CD14-positive monocyte (primary cell): ENCODE results near the gene CCDC85C. TPM values are rescaled to one million over a fixed set of nuclear protein-coding genes. Genes with fewer than 3 reads are reported as not detected.

ENCODE experiments used
- DNase-seq, 3 donors: peaks; one replicate each; pipeline ENCODE4 v3.0.0-alpha.2; 2011 to 2022
- H2AFZ ChIP-seq: 2 replicates; pipeline ENCODE4 v1.6.0; 2012; ENCODE audit warnings: mild to moderate bottlenecking, low read depth, low read length, inconsistent platforms; ENCODE audit not compliant: insufficient read depth, poor library complexity, severe bottlenecking
- H3K27ac ChIP-seq, 2 donors: 1 replicate in 1 of 2; 2 replicates in 1 of 2; pipeline ENCODE4 v1.5.1; 2012 to 2013; ENCODE audit warnings: low read length in 2 of 2, control low read depth in 1 of 2, inconsistent platforms in 1 of 2, low read depth in 1 of 2, mild to moderate bottlenecking in 1 of 2
- H3K27me3 ChIP-seq, 2 donors: one replicate each; pipeline versions ENCODE4 v1.6.0 to v1.6.1; 2011 to 2013; ENCODE audit warnings: low read length in 2 of 2; ENCODE audit not compliant: control insufficient read depth in 2 of 2, insufficient read depth in 2 of 2
- H3K36me3 ChIP-seq, 2 donors: replicated peaks in 1 of 2; 1 replicate in 1 of 2; 2 replicates in 1 of 2; pipeline versions ENCODE4 v1.5.1 to v1.6.1; 2012 to 2013; ENCODE audit warnings: low read length in 2 of 2, control low read depth in 1 of 2, inconsistent platforms in 1 of 2, mild to moderate bottlenecking in 1 of 2; ENCODE audit not compliant: insufficient read depth in 2 of 2, control insufficient read depth in 1 of 2
- H3K4me1 ChIP-seq, 2 donors: 1 replicate in 1 of 2; 2 replicates in 1 of 2; pipeline versions ENCODE4 v1.5.1 to v1.6.1; 2012 to 2013; ENCODE audit warnings: low read length in 2 of 2, control low read depth in 1 of 2, inconsistent platforms in 1 of 2, mild to moderate bottlenecking in 1 of 2, moderate library complexity in 1 of 2; ENCODE audit not compliant: insufficient read depth in 2 of 2, control insufficient read depth in 1 of 2
- H3K4me2 ChIP-seq: replicated peaks from 2 replicates; pipeline ENCODE3; 2012; ENCODE audit warnings: low read length, moderate library complexity, mild to moderate bottlenecking; ENCODE audit not compliant: poor library complexity, severe bottlenecking; ENCODE audit errors: extremely low read depth
- H3K4me3 ChIP-seq, 3 experiments: fragments of 200-600 bp in 1 of 3; sonication (generic) in 1 of 3; replicated peaks in 1 of 3; 1 replicate in 2 of 3; 2 replicates in 1 of 3; pipeline ENCODE4 v1.5.1; 2011 to 2013; ENCODE audit warnings: low read length in 3 of 3, mild to moderate bottlenecking in 3 of 3, control low read depth in 2 of 3, low read depth in 2 of 3, inconsistent platforms in 1 of 3, moderate library complexity in 1 of 3
- H3K79me2 ChIP-seq: 2 replicates; pipeline ENCODE4 v1.6.0; 2012; ENCODE audit warnings: mild to moderate bottlenecking, control low read depth, inconsistent platforms, low read length, moderate library complexity; ENCODE audit not compliant: insufficient read depth
- H3K9ac ChIP-seq: 2 replicates; pipeline ENCODE4 v1.6.0; 2017; ENCODE audit warnings: low read length, mild to moderate bottlenecking; ENCODE audit not compliant: insufficient read depth, poor library complexity, severe bottlenecking
- H3K9me3 ChIP-seq, 2 donors: replicated peaks in 1 of 2; 1 replicate in 1 of 2; 2 replicates in 1 of 2; pipeline versions ENCODE4 v1.5.1 to v1.6.1; 2012 to 2013; ENCODE audit warnings: low read length in 2 of 2, control low read depth in 1 of 2; ENCODE audit not compliant: control insufficient read depth in 1 of 2, insufficient read depth in 1 of 2
- H4K20me1 ChIP-seq: 2 replicates; pipeline ENCODE4 v1.6.0; 2012; ENCODE audit warnings: mild to moderate bottlenecking, low read length, control low read depth, moderate library complexity; ENCODE audit not compliant: insufficient read depth
- H3K27ac Mint-ChIP-seq, 7 donors: one replicate each; pipeline ENCODE4 v1.8.0; 2020; ENCODE audit warnings: mild to moderate bottlenecking in 7 of 7, mixed read lengths in 7 of 7, moderate library complexity in 6 of 7, inconsistent platforms in 2 of 7
- H3K27me3 Mint-ChIP-seq, 3 donors: one replicate each; pipeline ENCODE4 v1.8.0; 2021 to 2022; ENCODE audit warnings: low read depth in 3 of 3, mild to moderate bottlenecking in 3 of 3, mixed read lengths in 3 of 3, moderate library complexity in 3 of 3, inconsistent platforms in 1 of 3
- H3K36me3 Mint-ChIP-seq, 2 donors: one replicate each; pipeline ENCODE4 v1.8.0; 2020; ENCODE audit warnings: mixed read lengths in 2 of 2, inconsistent platforms in 1 of 2, mild to moderate bottlenecking in 1 of 2
- H3K4me1 Mint-ChIP-seq: one replicate; pipeline ENCODE4 v1.8.0; 2020; ENCODE audit warnings: mild to moderate bottlenecking, mixed read lengths
- H3K4me3 Mint-ChIP-seq, 2 donors: one replicate each; pipeline ENCODE4 v1.8.0; 2020; ENCODE audit warnings: mild to moderate bottlenecking in 2 of 2, mixed read lengths in 2 of 2, moderate library complexity in 1 of 2
- H3K9me3 Mint-ChIP-seq, 7 donors: one replicate each; pipeline ENCODE4 v1.8.0; 2020 to 2022; ENCODE audit warnings: mixed read lengths in 7 of 7, mild to moderate bottlenecking in 6 of 7, moderate library complexity in 6 of 7, inconsistent platforms in 2 of 7
- WGBS: methylation state at CpG from one replicate; pipeline ENCODE4 v1.1.5; 2013; ENCODE audit warnings: missing lambda C conversion rate; ENCODE audit not compliant: insufficient coverage; 5-methylcytosine and 5-hydroxymethylcytosine counted together
- intact Hi-C, 2 donors: fragments of 100-400 bp; cut with micrococcal nuclease; formaldehyde crosslinking; loops; one replicate each; pipeline versions ENCODE4 v1.15.0 to v1.15.1; 2023
- polyA plus RNA-seq, 3 donors: library from polyadenylated mRNA; depleted of rRNA in 1 of 3; unstranded in 2 of 3; stranded (reverse) in 1 of 3; fragments of 300-500 nt in 2 of 3; fragments of >200 nt in 1 of 3; fragmentation: Illumina TruSeq in 2 of 3; gene quantifications; 1 replicate in 2 of 3; 2 replicates in 1 of 3; pipeline ENCODE4 v1.2.3, GENCODE V29; 2012 to 2021
- TF ChIP-seq, protein P1 (sequence below): fragments of 200-600 bp; IDR thresholded peaks from one replicate; pipeline ENCODE4 v1.8.0; 2022; ENCODE audit warnings: antibody characterized with exemption, mild to moderate bottlenecking

CCDC85C gene
- polyA plus RNA-seq, 3 donors: under 0.01 to 0.03 TPM; not detected in 1

DNA sequence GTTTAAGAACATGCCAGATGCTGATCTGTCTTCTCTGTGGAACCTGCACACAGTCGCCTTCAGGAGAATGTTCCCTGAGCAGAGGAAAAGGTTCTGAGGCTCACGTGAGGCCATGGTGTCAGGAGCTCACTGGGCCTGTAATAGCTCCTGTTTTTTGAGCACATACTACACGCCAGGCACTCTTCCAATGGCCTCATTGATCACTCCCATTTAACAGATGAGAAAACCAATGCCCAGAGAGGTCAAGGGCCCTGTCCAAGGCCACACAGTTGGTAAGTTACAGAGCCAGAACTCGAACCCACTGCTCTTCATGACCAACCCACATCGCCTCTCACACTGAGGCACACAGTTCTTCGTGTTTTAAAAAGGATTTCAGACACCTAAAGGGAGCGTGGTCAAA, 33.6 kb upstream of the CCDC85C start:
- no peak overlapping the region for H3K4me3 Mint-ChIP-seq

DNA sequence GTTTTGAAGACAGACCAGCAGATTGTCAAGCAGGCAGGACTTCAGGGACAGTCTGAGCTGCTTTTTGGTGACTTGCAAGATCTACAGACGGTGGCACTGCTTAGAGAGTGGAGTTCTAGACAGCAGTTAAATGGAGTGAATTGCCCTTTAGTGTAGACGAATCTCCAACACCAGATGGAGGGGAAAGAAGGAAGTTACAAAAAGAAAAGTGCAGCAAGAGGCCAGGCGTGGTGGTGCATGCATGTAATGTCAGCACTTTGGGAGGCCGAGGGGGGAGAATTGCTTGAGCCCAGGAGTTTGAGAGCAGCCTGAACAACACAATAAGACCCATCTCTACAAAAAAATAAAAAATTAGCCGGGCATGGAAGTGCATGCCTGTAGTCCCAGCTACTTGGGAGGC, 32.5 kb upstream of the CCDC85C start:
- H4K20me1 ChIP-seq: no peaks in the 10 kb centered on the region
- no peaks in the 10 kb centered on the region for H3K27me3 ChIP-seq
- no peak overlapping the region for H3K9ac ChIP-seq
- no peak overlapping the region for H2AFZ ChIP-seq
- no peaks in the 10 kb centered on the region for H3K79me2 ChIP-seq
- Mint-ChIP-seq H3K9me3 (peaks cover 0 to 2% (median 0%) of the 10 kb centered on the region in 7 donors), H3K4me1 (no peaks in the 10 kb centered on the region), H3K36me3 (no peaks in the 10 kb centered on the region), H3K27me3 (peaks cover 4 to 8% (median 8%) of the 10 kb centered on the region in 3 donors), H3K27ac (no peak overlapping the region), H3K4me3 (peak overlapping the region in 1 of 2 donors; percentile 8)
- TF ChIP-seq, protein P1, sequence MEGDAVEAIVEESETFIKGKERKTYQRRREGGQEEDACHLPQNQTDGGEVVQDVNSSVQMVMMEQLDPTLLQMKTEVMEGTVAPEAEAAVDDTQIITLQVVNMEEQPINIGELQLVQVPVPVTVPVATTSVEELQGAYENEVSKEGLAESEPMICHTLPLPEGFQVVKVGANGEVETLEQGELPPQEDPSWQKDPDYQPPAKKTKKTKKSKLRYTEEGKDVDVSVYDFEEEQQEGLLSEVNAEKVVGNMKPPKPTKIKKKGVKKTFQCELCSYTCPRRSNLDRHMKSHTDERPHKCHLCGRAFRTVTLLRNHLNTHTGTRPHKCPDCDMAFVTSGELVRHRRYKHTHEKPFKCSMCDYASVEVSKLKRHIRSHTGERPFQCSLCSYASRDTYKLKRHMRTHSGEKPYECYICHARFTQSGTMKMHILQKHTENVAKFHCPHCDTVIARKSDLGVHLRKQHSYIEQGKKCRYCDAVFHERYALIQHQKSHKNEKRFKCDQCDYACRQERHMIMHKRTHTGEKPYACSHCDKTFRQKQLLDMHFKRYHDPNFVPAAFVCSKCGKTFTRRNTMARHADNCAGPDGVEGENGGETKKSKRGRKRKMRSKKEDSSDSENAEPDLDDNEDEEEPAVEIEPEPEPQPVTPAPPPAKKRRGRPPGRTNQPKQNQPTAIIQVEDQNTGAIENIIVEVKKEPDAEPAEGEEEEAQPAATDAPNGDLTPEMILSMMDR: no peak
- intact Hi-C loops: no loop called here
- H3K4me1 ChIP-seq: no peaks in the 10 kb centered on the region
- H3K27ac ChIP-seq: no peak overlapping the region
- WGBS: 50% methylated on average over 2 of the region's 5 CpGs
- H3K36me3 ChIP-seq: no peaks in the 10 kb centered on the region
- H3K9me3 ChIP-seq: no peaks in the 10 kb centered on the region
- DNase-seq: no peak
- H3K4me2 ChIP-seq: no peak overlapping the region
- H3K4me3 ChIP-seq: no peak overlapping the region

More for the DNA sequence above, 33.6 kb upstream of the CCDC85C start:
- DNase-seq: no peak
- intact Hi-C loops: no loop called here
- no peaks in the 10 kb centered on the region for H3K4me1 Mint-ChIP-seq
- TF ChIP-seq, protein P1: no peak
- no peaks in the 10 kb centered on the region for H3K36me3 Mint-ChIP-seq
- peaks cover 4 to 10% (median 10%) of the 10 kb centered on the region in 3 donors for H3K27me3 Mint-ChIP-seq
- no peaks in the 10 kb centered on the region for H3K79me2 ChIP-seq
- no peaks in the 10 kb centered on the region for H4K20me1 ChIP-seq
- H3K9me3 ChIP-seq: no peaks in the 10 kb centered on the region
- no peaks in the 10 kb centered on the region for H3K27me3 ChIP-seq
- no peak overlapping the region for H3K27ac ChIP-seq
- no peaks in the 10 kb centered on the region for H3K36me3 ChIP-seq
- H3K9ac ChIP-seq: no peak overlapping the region
- H3K4me3 ChIP-seq: no peak overlapping the region
- H3K4me1 ChIP-seq: no peaks in the 10 kb centered on the region
- 84% methylated on average over 3 of the region's 7 CpGs for WGBS
- no peak overlapping the region for H3K4me2 ChIP-seq
- H2AFZ ChIP-seq: no peak overlapping the region
- peak overlapping the region in 1 of 7 donors; percentile 2 for H3K27ac Mint-ChIP-seq
- H3K9me3 Mint-ChIP-seq: no peaks in the 10 kb centered on the region
